HCT116 (cell line): ENCODE data around the gene NDUFS3.

ENCODE experiments used
- CEBPB ChIP-seq: IDR thresholded peaks from 2 replicates; pipeline ENCODE4 v1.6.1; 2012; ENCODE audit warnings: low read depth
- CTCF ChIP-seq, 3 experiments: fragments of 200-600 bp in 1 of 3; sonication (generic) in 1 of 3; IDR thresholded peaks in 2 of 3; conservative IDR thresholded peaks in 1 of 3; 2 replicates each; pipeline ENCODE4 v1.5.1; 2012 to 2017; ENCODE audit warnings: low read depth in 2 of 3, low read length in 2 of 3, antibody characterized with exemption in 1 of 3, borderline replicate concordance in 1 of 3, control low read depth in 1 of 3, mild to moderate bottlenecking in 1 of 3, mixed read lengths in 1 of 3, mixed run types in 1 of 3, moderate library complexity in 1 of 3; ENCODE audit not compliant: insufficient read depth in 1 of 3
- EZH2 ChIP-seq: fragments of 200-600 bp; sonication (generic); IDR thresholded peaks from 2 replicates; pipeline ENCODE4 v1.6.1; 2017; ENCODE audit warnings: antibody characterized with exemption, mixed run types
- EZH2phosphoT487 ChIP-seq: fragments of 200-600 bp; IDR thresholded peaks from 2 replicates; pipeline ENCODE4 v1.6.1; 2018; ENCODE audit warnings: antibody characterized with exemption, borderline replicate concordance
- MAX ChIP-seq: IDR thresholded peaks from 2 replicates; pipeline ENCODE4 v1.6.1; 2012
- POLR2A ChIP-seq: IDR thresholded peaks from 2 replicates; pipeline ENCODE4 v1.7.0; 2011; ENCODE audit warnings: borderline replicate concordance; ENCODE audit not compliant: insufficient read depth, insufficient read length; ENCODE audit errors: extremely low read depth
- POLR2AphosphoS5 ChIP-seq: IDR thresholded peaks from 2 replicates; pipeline ENCODE4 v1.6.1; 2011; ENCODE audit warnings: mild to moderate bottlenecking, low read depth, low read length, moderate library complexity
- RAD21 ChIP-seq: IDR thresholded peaks from 2 replicates; pipeline ENCODE4 v1.6.1; 2012; ENCODE audit warnings: low read depth, mild to moderate bottlenecking
- REST ChIP-seq: IDR thresholded peaks from 2 replicates; pipeline ENCODE4 v1.6.1; 2012; ENCODE audit warnings: low read depth
- SIN3A ChIP-seq: IDR thresholded peaks from 2 replicates; pipeline ENCODE4 v1.6.1; 2012; ENCODE audit warnings: low read depth
- SRF ChIP-seq: IDR thresholded peaks from 2 replicates; pipeline ENCODE4 v1.6.1; 2012; ENCODE audit warnings: low read depth
- TCF7L2 ChIP-seq: IDR thresholded peaks from 2 replicates; pipeline ENCODE4 v1.7.0; 2011; ENCODE audit warnings: borderline replicate concordance, inconsistent platforms; ENCODE audit not compliant: insufficient read depth, insufficient read length; ENCODE audit errors: extremely low read depth
- ZBTB33 ChIP-seq: IDR thresholded peaks from 2 replicates; pipeline ENCODE4 v1.6.1; 2011; ENCODE audit warnings: mild to moderate bottlenecking, low read length, moderate library complexity; ENCODE audit not compliant: insufficient replicate concordance; ENCODE audit errors: extremely low read depth
- ZNF274 ChIP-seq: fragments of 200-500 bp; sonication (Bioruptor generic); IDR thresholded peaks from 2 replicates; pipeline ENCODE4 v1.6.1; 2014; ENCODE audit warnings: mild to moderate bottlenecking, low read depth, low read length, inconsistent platforms

- TF ChIP-seq POLR2AphosphoS5: no peak
- TF ChIP-seq RAD21: no peak
- TF ChIP-seq MAX: no peak
- no peak for TF ChIP-seq REST
- no peak for TF ChIP-seq EZH2
- no peak for TF ChIP-seq CTCF (IDR thresholded peaks at IDR 0.05 in 2 of 3, conservative IDR thresholded peaks at IDR 0.05 in 1 of 3; ENCODE audit: borderline replicate concordance in 1 of 3, insufficient read depth in 1 of 3, low read depth in 2 of 3, low read length in 2 of 3)
- TF ChIP-seq SIN3A: no peak
- no peak for TF ChIP-seq EZH2phosphoT487
- TF ChIP-seq TCF7L2: no peak
- TF ChIP-seq POLR2A: no peak
- TF ChIP-seq CEBPB: no peak
- no peak for TF ChIP-seq ZNF274
- no peak for TF ChIP-seq SRF
- no peak for TF ChIP-seq ZBTB33
These were observed 21.0 kb downstream of the NDUFS3 start for GRCh38 chr11:47599902-47600301.
